ENCODE measurements around the gene SLBP.

SLBP gene

DNA sequence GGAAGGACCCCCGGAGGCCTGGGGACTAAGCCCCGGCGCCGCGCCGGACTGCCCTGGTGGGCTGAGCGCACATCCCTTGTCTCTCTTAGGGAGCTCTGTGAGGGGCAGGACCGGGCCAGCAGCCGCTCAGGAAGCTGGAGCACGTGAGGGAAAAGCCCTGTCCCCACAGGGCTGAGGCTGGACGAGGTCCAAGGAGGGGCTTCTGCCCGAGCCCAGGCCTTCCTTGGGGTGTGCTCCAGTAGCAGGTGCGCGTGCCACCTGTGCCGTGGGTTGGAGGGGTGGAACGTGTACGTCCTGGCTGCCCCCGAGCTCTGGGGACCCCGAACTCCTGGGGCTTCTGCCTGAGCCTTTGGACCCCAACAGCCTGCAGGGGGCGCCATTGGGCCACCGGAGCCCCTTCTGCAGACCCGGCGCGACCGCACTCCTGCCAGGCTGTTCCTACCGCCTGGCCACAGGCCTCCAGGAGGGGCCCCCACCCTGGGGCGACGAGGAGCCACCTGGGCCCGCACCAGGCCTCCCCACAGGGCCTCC is 36.4 kb upstream of the SLBP start:
- peak; percentile 34 for DNase-seq (ENCODE audit: low read depth)

- no peak for DNase-seq (ENCODE audit: low read depth)
These were observed 35.5 kb upstream of the SLBP start for GRCh38 chr4:1747603-1747967.

DNA sequence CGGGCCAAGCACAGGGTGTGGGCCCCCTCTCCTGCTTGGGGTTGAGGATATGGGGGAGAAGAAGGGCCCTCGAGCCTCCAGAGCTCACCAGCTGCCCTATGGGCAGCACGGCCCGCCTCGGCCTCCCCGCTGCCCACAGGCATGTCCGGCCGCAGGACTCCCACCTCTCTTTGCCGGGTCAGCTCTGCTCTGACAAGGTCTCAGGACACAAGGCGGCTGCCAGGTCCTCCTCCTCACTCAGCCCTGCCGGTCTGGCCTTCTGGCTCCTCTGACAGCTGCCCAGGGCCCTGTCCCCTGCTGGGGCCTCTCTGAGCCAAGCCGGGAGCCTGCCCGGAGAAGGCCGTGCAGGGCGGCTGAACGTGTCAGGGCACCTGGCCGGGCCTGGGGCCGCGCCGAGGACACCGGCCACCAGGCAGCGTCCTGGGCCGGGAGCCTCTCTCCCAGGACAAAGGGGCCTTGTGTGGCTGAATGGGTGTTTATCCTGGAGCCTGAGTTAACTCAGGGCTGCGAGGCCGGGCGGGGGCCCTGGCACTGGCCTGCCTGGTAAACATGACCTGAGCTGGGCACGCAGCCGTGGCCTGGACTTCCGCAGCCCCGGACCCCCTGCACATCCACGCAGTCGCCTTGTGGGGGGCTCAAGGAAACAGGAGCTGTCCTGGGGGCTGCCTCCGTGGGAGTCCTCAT is 34.9 kb upstream of the SLBP start:
- DNase-seq (ENCODE audit: low read depth): no peak

- peak; percentile 50 for DNase-seq (ENCODE audit: low read depth)
These were observed 34.2 kb upstream of the SLBP start for GRCh38 chr4:1746265-1746691.

DNA sequence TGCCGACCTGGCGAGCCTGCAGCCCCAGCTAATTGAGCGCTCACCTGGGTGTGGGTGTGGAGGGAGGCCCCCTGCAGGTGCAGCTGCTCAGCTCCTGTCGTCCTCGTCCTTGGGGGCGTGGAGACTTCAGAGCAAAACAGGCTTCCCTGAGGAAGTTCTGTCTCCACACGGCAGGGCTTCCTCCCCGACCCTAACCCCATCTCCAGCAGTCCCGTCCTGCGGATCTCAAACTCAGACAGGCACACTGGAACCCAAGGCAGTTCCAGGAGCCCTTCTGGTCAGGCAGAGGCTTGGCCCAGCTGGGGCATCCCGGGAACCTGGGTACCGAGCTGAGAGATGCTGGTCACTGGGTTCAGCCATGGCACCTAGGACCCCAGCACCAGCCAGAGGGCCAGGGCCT is 33.6 kb upstream of the SLBP start:
- no peak for DNase-seq (ENCODE audit: low read depth)

- no peak for DNase-seq (ENCODE audit: low read depth)
These were observed 33.0 kb upstream of the SLBP start for GRCh38 chr4:1745165-1745564.

GRCh38 chr4:1744552-1744951 is 32.4 kb upstream of the SLBP start:
- no peak for DNase-seq (ENCODE audit: low read depth)

DNA sequence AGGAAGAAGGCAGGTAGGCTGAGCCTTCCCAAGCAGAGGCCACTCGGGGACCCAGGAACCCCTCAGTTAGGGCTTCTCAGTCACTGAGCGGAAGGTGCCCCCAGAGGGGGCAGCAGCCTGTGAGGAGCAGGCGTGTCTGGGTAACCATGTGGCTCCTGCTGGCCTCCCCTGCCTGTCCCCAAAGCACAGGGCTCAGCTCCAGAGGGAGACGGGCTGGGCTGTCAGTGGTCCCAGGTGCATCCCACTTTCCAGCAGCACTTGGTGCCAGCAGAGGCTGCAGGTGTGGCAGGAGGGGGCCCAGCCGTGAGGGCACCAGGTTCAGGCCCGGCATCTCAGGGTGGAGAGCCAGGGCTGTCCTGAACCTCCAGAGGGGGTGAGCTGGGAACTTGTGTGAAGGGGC is 31.9 kb upstream of the SLBP start:
- no peak for DNase-seq (ENCODE audit: low read depth)

DNA sequence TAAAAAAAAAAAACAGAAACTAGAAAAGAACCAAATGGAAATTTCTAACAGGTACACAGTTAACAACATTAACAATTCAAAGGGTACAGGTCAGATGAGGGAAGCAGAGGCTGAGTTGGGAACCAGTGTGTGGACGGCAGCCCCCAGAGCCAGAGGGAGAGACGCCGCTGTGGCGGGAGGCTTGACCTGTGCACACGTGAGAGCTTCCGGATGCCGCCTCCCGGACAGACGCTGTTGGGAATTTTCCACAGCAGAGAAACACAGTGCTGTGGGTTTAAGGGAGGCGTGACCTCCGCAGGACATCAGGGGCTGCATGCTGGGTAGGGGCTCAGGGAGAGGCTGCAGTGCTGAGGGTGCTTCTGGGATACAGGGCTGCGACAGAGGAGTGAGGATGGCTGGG is 31.4 kb upstream of the SLBP start:
- no peak for DNase-seq (ENCODE audit: low read depth)

- DNase-seq (ENCODE audit: low read depth): no peak
These were observed 29.1 kb upstream of the SLBP start for GRCh38 chr4:1741208-1741607.

- no peak for DNase-seq (ENCODE audit: low read depth)
These were observed 28.0 kb upstream of the SLBP start for GRCh38 chr4:1740021-1740545.

DNA sequence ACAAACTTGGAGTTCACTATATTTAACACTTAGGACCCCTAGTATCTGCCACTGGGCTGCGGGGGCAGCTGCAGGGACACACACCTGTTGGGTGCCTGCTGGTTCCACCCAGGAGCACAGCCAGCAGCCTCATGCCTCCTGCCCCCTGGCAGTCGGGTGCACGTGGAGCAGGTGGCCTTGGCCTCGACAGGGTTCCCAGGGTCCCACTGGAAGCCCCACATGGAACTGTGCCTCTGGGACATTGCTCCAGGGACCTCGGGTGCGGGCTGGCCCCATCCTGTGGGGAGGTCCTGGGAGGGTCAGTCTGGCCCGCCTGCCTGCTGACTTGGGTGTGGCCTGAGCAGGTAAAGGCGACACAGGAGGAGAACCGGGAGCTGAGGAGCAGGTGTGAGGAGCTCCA is 27.2 kb upstream of the SLBP start:
- no peak for DNase-seq (ENCODE audit: low read depth)

- no peak for DNase-seq (ENCODE audit: low read depth)
These were observed 26.3 kb upstream of the SLBP start for GRCh38 chr4:1738410-1738809.

GRCh38 chr4:1737666-1738065 is 25.5 kb upstream of the SLBP start:
- no peak for DNase-seq (ENCODE audit: low read depth)

DNA sequence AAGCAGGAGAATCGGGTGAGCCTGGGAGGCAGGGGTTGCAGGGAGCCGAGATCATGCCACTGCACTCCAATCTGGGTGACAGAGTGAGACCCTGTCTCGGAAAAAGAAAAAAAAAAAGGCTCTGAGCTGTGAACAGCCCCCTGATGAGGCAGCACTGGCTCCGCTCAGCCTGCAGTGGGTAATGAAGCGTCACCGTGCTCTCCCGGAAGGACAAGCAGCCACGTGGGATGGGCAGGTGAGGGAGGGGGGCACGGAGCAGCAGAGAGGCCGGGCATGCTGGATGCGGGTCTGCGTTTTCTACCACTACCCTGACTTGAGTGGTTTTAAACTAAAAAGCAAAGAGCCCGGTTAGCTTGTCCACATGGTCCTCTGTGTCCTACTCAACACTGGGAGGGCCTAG is 24.7 kb upstream of the SLBP start:
- no peak for DNase-seq (ENCODE audit: low read depth)

- DNase-seq (ENCODE audit: low read depth): no peak
These were observed 23.1 kb upstream of the SLBP start for GRCh38 chr4:1735215-1735614.

DNA sequence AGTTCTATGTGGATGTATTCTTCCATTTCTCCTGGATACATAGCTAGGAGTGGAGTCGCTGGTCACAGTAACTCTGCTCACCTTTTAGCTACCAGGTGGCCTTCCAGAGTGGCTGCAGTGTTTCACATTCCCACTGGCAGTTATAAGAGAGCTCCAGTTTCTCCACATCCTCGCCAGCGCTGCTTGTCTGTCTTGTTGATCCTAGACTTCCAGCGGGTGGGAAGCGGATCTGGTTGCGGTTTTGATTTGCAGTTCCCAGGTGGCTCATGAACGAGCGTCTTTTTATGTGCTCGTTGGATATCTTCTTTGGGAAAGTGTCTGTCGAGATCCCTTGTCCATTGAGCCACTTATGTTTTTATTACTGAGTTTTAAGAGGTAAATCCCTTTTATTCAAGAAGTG is 20.8 kb upstream of the SLBP start:
- DNase-seq (ENCODE audit: low read depth): no peak

DNA sequence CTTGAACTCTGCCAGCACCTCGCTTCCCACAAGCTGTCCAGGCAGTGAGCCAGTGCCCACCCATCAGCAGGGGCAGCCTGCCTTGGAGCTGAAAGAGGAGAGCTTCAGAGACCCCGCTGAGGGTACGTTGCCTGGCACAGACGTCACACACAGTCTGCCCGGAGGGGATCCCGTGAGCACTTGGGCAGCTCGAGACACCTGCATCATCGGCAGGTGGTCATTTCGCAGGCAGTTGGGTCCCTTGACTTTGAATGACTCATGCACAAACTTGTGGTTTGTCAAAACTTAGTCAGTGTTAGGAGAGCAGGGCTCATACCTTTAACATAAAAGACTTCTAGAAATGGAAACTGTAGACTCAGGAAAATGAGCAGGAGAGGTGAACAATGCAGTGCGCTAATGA is 19.1 kb upstream of the SLBP start:
- DNase-seq (ENCODE audit: low read depth): no peak

GRCh38 chr4:1730532-1731135 is 18.5 kb upstream of the SLBP start:
- no peak for DNase-seq (ENCODE audit: low read depth)

- DNase-seq (ENCODE audit: low read depth): no peak
These were observed 16.2 kb upstream of the SLBP start for GRCh38 chr4:1728061-1728980.

- DNase-seq (ENCODE audit: low read depth): peak; percentile 26
These were observed 15.3 kb upstream of the SLBP start for GRCh38 chr4:1727117-1728031.
